Central memory CD8-positive, alpha-beta T cell (primary cell): ENCODE data around the gene LRRIQ4.

Source experiments
- ATAC-seq: fragments of 150-1000 bp; cut with Tn5 transposase; replicated peaks from 2 replicates; pipeline ENCODE4 v1.10.0; 2022; ENCODE audit warnings: mild to moderate bottlenecking, moderate FRiP score, moderate number of reproducible peaks; ENCODE audit not compliant: poor library complexity, severe bottlenecking; ENCODE audit errors: extremely low read depth
- DNase-seq, 2 donors: peaks; one replicate each; pipeline ENCODE4 v3.0.0; 2021; ENCODE audit warnings: low spot score in 2 of 2
- H3K27ac Mint-ChIP-seq: one replicate; pipeline ENCODE4 v1.8.0; 2022; ENCODE audit warnings: low read depth, mild to moderate bottlenecking, moderate library complexity, mixed read lengths
- H3K27me3 Mint-ChIP-seq: one replicate; pipeline ENCODE4 v1.8.0; 2022; ENCODE audit warnings: mixed read lengths
- H3K36me3 Mint-ChIP-seq: one replicate; pipeline ENCODE4 v1.8.0; 2022; ENCODE audit warnings: mild to moderate bottlenecking, moderate library complexity, mixed read lengths; ENCODE audit not compliant: insufficient read depth
- H3K4me1 Mint-ChIP-seq: one replicate; pipeline ENCODE4 v1.8.0; 2022; ENCODE audit warnings: mixed read lengths
- H3K4me3 Mint-ChIP-seq: one replicate; pipeline ENCODE4 v1.8.0; 2022; ENCODE audit warnings: mild to moderate bottlenecking, moderate library complexity, mixed read lengths
- H3K9me3 Mint-ChIP-seq: one replicate; pipeline ENCODE4 v1.8.0; 2022; ENCODE audit warnings: mixed read lengths

LRRIQ4 gene

GRCh38 chr3:169847896-169848295 is 35.2 kb downstream of the LRRIQ4 start:
- Mint-ChIP-seq H3K4me3 (no peak overlapping the region), H3K27me3 (peaks cover 55% of the 10 kb centered on the region), H3K36me3 (no peaks in the 10 kb centered on the region), H3K27ac (no peak overlapping the region), H3K4me1 (no peaks in the 10 kb centered on the region), H3K9me3 (no peaks in the 10 kb centered on the region)
- DNase-seq (no peak), ATAC-seq (no peak)

- Mint-ChIP-seq H3K4me3 (no peak overlapping the region), H3K27me3 (peaks cover 56% of the 10 kb centered on the region), H3K36me3 (peaks cover under 1% of the 10 kb centered on the region), H3K4me1 (no peaks in the 10 kb centered on the region), H3K27ac (no peak overlapping the region), H3K9me3 (no peaks in the 10 kb centered on the region)
- no peak for ATAC-seq
- no peak for DNase-seq
Measured at GRCh38 chr3:169848741-169849140, 36.1 kb downstream of the LRRIQ4 start.

DNA sequence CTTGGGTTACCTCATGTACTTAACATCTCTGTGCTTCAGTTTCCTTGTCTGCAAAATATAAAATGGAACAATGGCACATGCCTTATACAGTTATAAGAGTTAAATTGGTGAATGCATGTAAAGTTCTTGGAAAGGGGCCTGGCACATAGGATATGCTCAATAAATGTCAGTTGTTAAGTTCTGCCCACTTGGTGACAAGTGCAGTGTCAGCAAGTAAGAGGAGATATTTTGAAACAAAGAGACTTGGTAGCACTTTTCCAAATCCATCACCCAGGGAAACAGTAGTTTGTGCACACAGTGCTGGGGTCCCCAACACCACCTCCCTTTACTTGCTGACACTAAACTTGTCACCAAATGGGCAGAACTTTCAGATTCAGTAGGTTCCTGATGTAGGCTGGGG is 37.9 kb downstream of the LRRIQ4 start:
- Mint-ChIP-seq H3K27ac (no peak overlapping the region), H3K27me3 (peaks cover 71% of the 10 kb centered on the region), H3K4me3 (no peak overlapping the region), H3K9me3 (no peaks in the 10 kb centered on the region), H3K36me3 (peaks cover 2% of the 10 kb centered on the region), H3K4me1 (no peaks in the 10 kb centered on the region)
- no peak for ATAC-seq
- no peak for DNase-seq

GRCh38 chr3:169855514-169855913 is 42.8 kb downstream of the LRRIQ4 start:
- H3K4me1 Mint-ChIP-seq, result no peaks in the 10 kb centered on the region
- DNase-seq (no peak), ATAC-seq (no peak)
- no peak overlapping the region for H3K4me3 Mint-ChIP-seq
- H3K27me3 Mint-ChIP-seq, result peaks cover 69% of the 10 kb centered on the region
- H3K27ac Mint-ChIP-seq, result no peak overlapping the region
- no peaks in the 10 kb centered on the region for H3K9me3 Mint-ChIP-seq
- peaks cover 2% of the 10 kb centered on the region for H3K36me3 Mint-ChIP-seq

- Mint-ChIP-seq H3K9me3 (no peaks in the 10 kb centered on the region), H3K27me3 (peaks cover 63% of the 10 kb centered on the region), H3K27ac (no peak overlapping the region), H3K36me3 (peaks cover 2% of the 10 kb centered on the region), H3K4me1 (no peaks in the 10 kb centered on the region), H3K4me3 (no peak overlapping the region)
- ATAC-seq, result no peak
- DNase-seq, result no peak
Measured at GRCh38 chr3:169857811-169858210, 45.1 kb downstream of the LRRIQ4 start.

DNA sequence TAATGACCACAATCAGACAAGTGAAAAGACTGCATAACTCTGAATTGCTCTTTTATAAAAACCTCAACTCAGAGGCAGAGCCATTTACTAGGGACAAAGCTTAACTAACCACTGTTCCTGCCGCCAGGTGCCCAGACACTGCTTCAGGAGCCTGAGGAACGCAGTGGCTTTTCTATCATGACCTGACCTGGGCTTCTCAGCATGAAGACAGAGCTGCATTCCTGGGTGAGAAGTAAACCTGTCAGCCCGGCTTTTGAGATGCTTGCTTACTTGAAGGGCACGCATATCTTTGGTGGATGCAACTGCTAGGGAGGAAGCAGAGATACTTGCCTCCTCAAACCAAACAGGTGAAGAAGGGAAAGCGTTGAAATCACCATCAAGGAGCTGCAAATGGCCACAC is 49.2 kb downstream of the LRRIQ4 start:
- H3K36me3 Mint-ChIP-seq, result no peaks in the 10 kb centered on the region
- H3K4me1 Mint-ChIP-seq, result no peaks in the 10 kb centered on the region
- ATAC-seq (no peak), DNase-seq (no peak)
- H3K4me3 Mint-ChIP-seq, result no peak overlapping the region
- peaks cover 41% of the 10 kb centered on the region for H3K27me3 Mint-ChIP-seq
- no peak overlapping the region for H3K27ac Mint-ChIP-seq
- no peaks in the 10 kb centered on the region for H3K9me3 Mint-ChIP-seq

- no peak for ATAC-seq
Measured at GRCh38 chr3:169863458-169863899, 50.8 kb downstream of the LRRIQ4 start.

DNA sequence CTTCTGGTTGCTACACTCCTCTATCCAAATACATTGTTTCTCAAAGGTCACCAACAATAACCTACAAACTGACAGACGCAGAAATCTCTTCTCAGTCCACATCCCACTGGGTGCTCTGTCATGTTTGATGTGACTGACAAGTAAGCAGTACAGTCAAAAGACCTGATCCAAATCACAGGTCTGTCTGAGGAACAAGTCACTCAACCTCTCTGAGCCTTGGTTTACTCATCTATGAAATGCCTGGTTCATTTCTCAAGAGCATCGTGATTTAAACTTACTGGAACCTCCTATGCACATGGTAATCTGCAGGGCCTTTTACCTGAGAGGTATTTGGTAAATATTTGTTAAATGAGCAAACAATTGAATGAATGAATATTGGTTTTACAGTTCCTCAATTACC is 51.6 kb downstream of the LRRIQ4 start:
- Mint-ChIP-seq H3K4me3 (no peak overlapping the region), H3K9me3 (no peaks in the 10 kb centered on the region), H3K27me3 (peaks cover 27% of the 10 kb centered on the region), H3K36me3 (no peaks in the 10 kb centered on the region), H3K27ac (no peak overlapping the region), H3K4me1 (no peaks in the 10 kb centered on the region)
- no peak for DNase-seq
- no peak for ATAC-seq

More at GRCh38 chr3:169863458-169863899, 50.8 kb downstream of the LRRIQ4 start:
- Mint-ChIP-seq H3K27me3 (peaks cover 27% of the 10 kb centered on the region), H3K36me3 (no peaks in the 10 kb centered on the region), H3K27ac (no peak overlapping the region), H3K9me3 (no peaks in the 10 kb centered on the region), H3K4me1 (no peaks in the 10 kb centered on the region), H3K4me3 (no peak overlapping the region)
- peak; percentile 24 to 39 for DNase-seq

GRCh38 chr3:169865176-169865767 is 52.6 kb downstream of the LRRIQ4 start:
- Mint-ChIP-seq H3K27ac (no peak overlapping the region), H3K4me3 (no peak overlapping the region), H3K27me3 (peaks cover 27% of the 10 kb centered on the region), H3K9me3 (no peaks in the 10 kb centered on the region), H3K4me1 (no peaks in the 10 kb centered on the region), H3K36me3 (no peaks in the 10 kb centered on the region)
- DNase-seq (no peak), ATAC-seq (no peak)

DNA sequence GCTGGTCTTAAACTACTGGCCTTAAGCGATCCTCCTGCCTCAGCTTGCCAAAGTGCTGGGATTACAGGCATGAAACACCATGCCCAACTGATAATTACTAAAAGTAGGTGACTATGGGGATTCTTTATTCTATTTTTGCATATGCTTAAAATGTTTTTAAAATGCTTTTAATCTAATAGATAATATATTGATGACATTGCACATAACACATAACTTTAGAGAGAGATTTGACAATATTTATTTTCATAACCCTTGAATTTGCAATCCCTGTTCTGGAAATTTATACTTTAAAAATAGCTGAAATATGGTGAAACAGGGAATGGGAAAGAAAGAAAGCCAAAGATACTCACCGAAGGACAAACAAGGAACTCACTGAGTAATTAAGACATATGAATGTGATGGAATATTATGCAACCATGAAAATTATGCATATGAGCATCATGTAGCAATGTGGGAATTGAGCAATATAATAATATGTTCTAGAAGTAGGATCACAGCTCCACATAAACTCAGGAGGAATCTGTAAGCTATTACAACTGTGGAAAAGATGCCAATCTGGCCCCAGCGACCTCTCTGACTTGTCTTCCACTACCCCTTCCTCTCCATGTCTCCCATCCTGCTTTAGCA is 55.0 kb downstream of the LRRIQ4 start:
- DNase-seq (no peak), ATAC-seq (no peak)
- no peaks in the 10 kb centered on the region for H3K36me3 Mint-ChIP-seq
- H3K27ac Mint-ChIP-seq, result no peak overlapping the region
- H3K9me3 Mint-ChIP-seq, result no peaks in the 10 kb centered on the region
- peaks cover 19% of the 10 kb centered on the region for H3K27me3 Mint-ChIP-seq
- H3K4me3 Mint-ChIP-seq, result no peak overlapping the region
- peaks cover 6% of the 10 kb centered on the region for H3K4me1 Mint-ChIP-seq

- H3K4me1 Mint-ChIP-seq, result peaks cover 6% of the 10 kb centered on the region
- ATAC-seq, result no peak
- no peak overlapping the region for H3K4me3 Mint-ChIP-seq
- no peak for DNase-seq
- no peaks in the 10 kb centered on the region for H3K36me3 Mint-ChIP-seq
- H3K27ac Mint-ChIP-seq, result no peak overlapping the region
- peaks cover 19% of the 10 kb centered on the region for H3K27me3 Mint-ChIP-seq
- no peaks in the 10 kb centered on the region for H3K9me3 Mint-ChIP-seq
Measured at GRCh38 chr3:169868369-169868768, 55.7 kb downstream of the LRRIQ4 start.

DNA sequence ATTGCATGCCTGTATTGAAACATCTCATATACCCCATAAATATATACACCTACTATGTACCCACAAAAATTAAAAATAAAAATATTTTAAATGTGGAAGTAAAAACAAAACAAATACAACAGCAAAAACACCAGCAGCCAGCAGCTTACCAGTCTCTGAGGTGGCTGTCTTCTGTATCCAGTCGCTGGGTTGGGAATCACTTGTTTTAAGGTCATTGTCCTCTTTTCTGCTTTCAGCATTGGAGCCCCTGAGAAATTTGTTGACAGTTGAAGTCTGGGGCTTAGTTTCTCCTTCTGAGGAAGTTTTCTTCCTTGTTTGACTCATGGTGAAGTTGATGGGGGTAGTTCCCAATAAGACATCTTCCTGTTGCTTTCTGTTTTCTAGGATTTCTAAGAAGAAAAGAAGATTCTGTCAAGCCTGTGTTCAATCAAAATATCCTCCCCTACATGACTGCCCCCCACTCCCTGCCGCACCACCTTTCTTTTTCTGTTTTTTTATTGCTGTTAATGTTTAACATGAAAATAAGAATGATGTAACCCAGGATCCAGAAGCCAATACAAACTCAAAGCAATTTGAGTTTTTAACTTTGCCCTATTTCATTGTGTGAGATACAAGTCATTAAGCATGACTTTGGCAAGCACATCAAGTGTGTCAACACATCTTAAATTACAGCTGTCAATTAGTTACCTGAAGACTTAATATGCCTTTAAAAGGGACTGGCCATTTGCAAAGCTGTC is 57.0 kb downstream of the LRRIQ4 start, which contains the start of gene LRRC31:
Gene LRRC31 (minus strand): TSS at position 452 of the 737 bp plus-strand sequence. CDS start 128 bp downstream, at position 324.
- Mint-ChIP-seq H3K27me3 (peaks cover 18% of the 10 kb centered on the region), H3K9me3 (no peaks in the 10 kb centered on the region), H3K4me1 (peaks cover 6% of the 10 kb centered on the region), H3K36me3 (no peaks in the 10 kb centered on the region), H3K27ac (no peak within 1 kb of the TSS), H3K4me3 (no peak within 1 kb of the TSS)
- ATAC-seq (no peak), DNase-seq (no peak)
